Endodermal cell (in vitro differentiated cells): ENCODE results near the gene RNF212. TPM values are rescaled to one million over a fixed set of nuclear protein-coding genes. Genes with fewer than 3 reads are reported as not detected.

Experiments used
- DNase-seq: peaks from one replicate; pipeline ENCODE4 v3.0.0-alpha.2; 2017
- H3K27ac ChIP-seq: 2 replicates; pipeline ENCODE4 v1.5.1; 2013; ENCODE audit warnings: mild to moderate bottlenecking, low read depth, low read length, moderate library complexity
- H3K27me3 ChIP-seq: 2 replicates; pipeline ENCODE4 v1.6.1; 2013; ENCODE audit warnings: mild to moderate bottlenecking, low read length, moderate library complexity; ENCODE audit not compliant: insufficient read depth, control insufficient read depth, poor library complexity, severe bottlenecking
- H3K36me3 ChIP-seq: 2 replicates; pipeline ENCODE4 v1.7.0; 2013; ENCODE audit warnings: mild to moderate bottlenecking, low read length, moderate library complexity; ENCODE audit not compliant: control insufficient read depth, insufficient read depth
- H3K4me1 ChIP-seq: one replicate; pipeline ENCODE4 v1.7.0; 2013; ENCODE audit warnings: low read length; ENCODE audit not compliant: control insufficient read depth, insufficient read depth
- H3K4me3 ChIP-seq: 2 replicates; pipeline ENCODE4 v1.5.1; 2013; ENCODE audit warnings: mild to moderate bottlenecking, low read length, moderate library complexity
- H3K9ac ChIP-seq: 2 replicates; pipeline ENCODE4 v1.6.1; 2013; ENCODE audit warnings: mild to moderate bottlenecking, low read length, moderate library complexity; ENCODE audit not compliant: poor library complexity, severe bottlenecking; ENCODE audit errors: extremely low read depth
- H3K9me3 ChIP-seq: 2 replicates; pipeline ENCODE4 v1.6.1; 2013; ENCODE audit warnings: mild to moderate bottlenecking, low read length, moderate library complexity; ENCODE audit not compliant: control insufficient read depth
- H3K27ac Mint-ChIP-seq: 2 replicates; pipeline ENCODE4 v1.8.0; 2020; ENCODE audit warnings: mixed read lengths
- H3K27me3 Mint-ChIP-seq: 2 replicates; pipeline ENCODE4 v1.8.0; 2021; ENCODE audit warnings: mild to moderate bottlenecking, mixed read lengths; ENCODE audit not compliant: insufficient read depth
- H3K36me3 Mint-ChIP-seq: 2 replicates; pipeline ENCODE4 v1.8.0; 2020; ENCODE audit warnings: low read depth, mixed read lengths
- H3K4me1 Mint-ChIP-seq: 2 replicates; pipeline ENCODE4 v1.8.0; 2020; ENCODE audit warnings: mixed read lengths
- H3K4me3 Mint-ChIP-seq: 2 replicates; pipeline ENCODE4 v1.8.0; 2020; ENCODE audit warnings: mild to moderate bottlenecking, moderate library complexity, mixed read lengths
- H3K9me3 Mint-ChIP-seq: 2 replicates; pipeline ENCODE4 v1.8.0; 2020; ENCODE audit warnings: mild to moderate bottlenecking, mixed read lengths
- CTCF ChIP-seq: fragments of 200-600 bp; sonication (generic); conservative IDR thresholded peaks from 2 replicates; pipeline ENCODE4 v1.5.0; 2021; ENCODE audit warnings: antibody characterized with exemption, mild to moderate bottlenecking
- WGBS, 2 experiments: methylation state at CpG; one replicate each; pipeline versions ENCODE4 v1.1.5 to v1.1.7; 2013; ENCODE audit warnings: missing lambda C conversion rate in 2 of 2, mixed read lengths in 1 of 2; ENCODE audit not compliant: insufficient coverage in 1 of 2, insufficient read length in 1 of 2; 5-methylcytosine and 5-hydroxymethylcytosine counted together
- total RNA-seq, 2 donors: library from RNA; stranded (reverse); fragmentation: NEBNext Ultra II Directional in 1 of 2; extraction: Animal tissue kit (Norgen Biotek cat#: 25700) in 1 of 2; gene quantifications; 2 replicates in 1 of 2; 3 replicates in 1 of 2; pipeline ENCODE4 v1.2.1, GENCODE V29; 2021

Gene RNF212
- total RNA-seq, 2 donors from 2014 or later = 3.4 to 5.6 TPM

- TF ChIP-seq CTCF = no peak
- Histone ChIP-seq H3K9ac (no peak overlapping the region), H3K4me3 (no peak overlapping the region), H3K27me3 (no peaks in the 10 kb centered on the region), H3K27ac (no peak overlapping the region), H3K4me1 (no peaks in the 10 kb centered on the region), H3K9me3 (no peaks in the 10 kb centered on the region), H3K36me3 (no peaks in the 10 kb centered on the region)
- no peaks in the 10 kb centered on the region for H3K36me3 Mint-ChIP-seq
- H3K9me3 Mint-ChIP-seq = no peaks in the 10 kb centered on the region
- no peak overlapping the region for H3K4me3 Mint-ChIP-seq
- no peaks in the 10 kb centered on the region for H3K27me3 Mint-ChIP-seq
- no peaks in the 10 kb centered on the region for H3K4me1 Mint-ChIP-seq
- 90 to 92% methylated on average over 6 to 15 of the region's 15 CpGs for WGBS, 2 experiments
- no peak overlapping the region for H3K27ac Mint-ChIP-seq
- no peak for DNase-seq
Measured at GRCh38 chr4:1036095-1036494, 77.3 kb downstream of the RNF212 start.

- no peak for DNase-seq
- Histone ChIP-seq H3K27me3 (no peaks in the 10 kb centered on the region), H3K9me3 (no peaks in the 10 kb centered on the region), H3K27ac (no peak overlapping the region), H3K4me1 (no peaks in the 10 kb centered on the region), H3K9ac (no peak overlapping the region), H3K4me3 (no peak overlapping the region), H3K36me3 (no peaks in the 10 kb centered on the region)
- Mint-ChIP-seq H3K27ac (no peak overlapping the region), H3K36me3 (no peaks in the 10 kb centered on the region), H3K4me1 (no peaks in the 10 kb centered on the region), H3K27me3 (no peaks in the 10 kb centered on the region), H3K9me3 (no peaks in the 10 kb centered on the region), H3K4me3 (no peak overlapping the region)
- TF ChIP-seq CTCF = no peak
- 87 to 91% methylated on average over 13 to 26 of the region's 26 CpGs for WGBS, 2 experiments
Measured at GRCh38 chr4:1035510-1035909, 77.9 kb downstream of the RNF212 start.

- 87 to 91% methylated on average over 21 to 35 of the region's 35 CpGs for WGBS, 2 experiments
- H3K36me3 Mint-ChIP-seq = no peaks in the 10 kb centered on the region
- Histone ChIP-seq H3K36me3 (no peaks in the 10 kb centered on the region), H3K9me3 (no peaks in the 10 kb centered on the region), H3K27ac (no peak overlapping the region), H3K4me3 (no peak overlapping the region), H3K27me3 (no peaks in the 10 kb centered on the region), H3K9ac (no peak overlapping the region), H3K4me1 (no peaks in the 10 kb centered on the region)
- H3K27ac Mint-ChIP-seq = no peak overlapping the region
- TF ChIP-seq CTCF = no peak
- H3K27me3 Mint-ChIP-seq = no peaks in the 10 kb centered on the region
- no peaks in the 10 kb centered on the region for H3K4me1 Mint-ChIP-seq
- no peaks in the 10 kb centered on the region for H3K9me3 Mint-ChIP-seq
- no peak overlapping the region for H3K4me3 Mint-ChIP-seq
- DNase-seq = peak; percentile 53
Measured at GRCh38 chr4:1033840-1034551, 79.4 kb downstream of the RNF212 start.
